Loucy (cell line): ENCODE measurements around the gene FRMD4A.
A peak's percentile ranks its signal among the peaks of the same experiment; 100 is the strongest.

Experiments used
- H2AFZ ChIP-seq: fragments of 200-600 bp; sonication (generic); 2 replicates; pipeline ENCODE4 v1.6.0; 2016; ENCODE audit warnings: antibody characterized with exemption, mild to moderate bottlenecking, low read length, moderate library complexity
- H3F3A ChIP-seq: fragments of 200-600 bp; 2 replicates; pipeline ENCODE4 v1.6.0; 2016; ENCODE audit warnings: antibody characterized with exemption, low read depth, mild to moderate bottlenecking
- H3K27me3 ChIP-seq: fragments of 200-600 bp; sonication (generic); 2 replicates; pipeline ENCODE4 v1.6.1; 2014; ENCODE audit warnings: low read length, mild to moderate bottlenecking; ENCODE audit not compliant: insufficient read depth, poor library complexity, severe bottlenecking
- H3K36me3 ChIP-seq: fragments of 200-600 bp; sonication (generic); 2 replicates; pipeline ENCODE4 v1.6.1; 2016; ENCODE audit warnings: low read length; ENCODE audit not compliant: insufficient read depth
- H3K4me1 ChIP-seq: fragments of 200-600 bp; sonication (generic); 2 replicates; pipeline ENCODE4 v1.5.1; 2014; ENCODE audit warnings: low read length, mild to moderate bottlenecking; ENCODE audit not compliant: insufficient read depth, poor library complexity, severe bottlenecking
- H3K4me2 ChIP-seq: fragments of 200-600 bp; sonication (generic); 2 replicates; pipeline ENCODE4 v1.6.0; 2014; ENCODE audit warnings: antibody characterized with exemption, low read length, low read depth, mild to moderate bottlenecking; ENCODE audit not compliant: poor library complexity, severe bottlenecking
- H3K4me3 ChIP-seq: fragments of 200-600 bp; sonication (generic); 2 replicates; pipeline ENCODE4 v1.5.1; 2014; ENCODE audit warnings: low read length, mild to moderate bottlenecking, mixed read lengths; ENCODE audit not compliant: poor library complexity, severe bottlenecking
- H3K79me2 ChIP-seq: fragments of 200-600 bp; sonication (generic); 2 replicates; pipeline ENCODE4 v1.6.1; 2014; ENCODE audit warnings: low read length; ENCODE audit not compliant: insufficient read depth
- H3K9ac ChIP-seq: fragments of 200-600 bp; sonication (generic); 2 replicates; pipeline ENCODE4 v1.6.0; 2014; ENCODE audit warnings: mild to moderate bottlenecking, low read depth, low read length, moderate library complexity; ENCODE audit not compliant: poor library complexity, severe bottlenecking
- H3K9me2 ChIP-seq: fragments of 200-600 bp; sonication (generic); replicated peaks from 2 replicates; pipeline ENCODE4 v1.6.1; 2016; ENCODE audit warnings: low read depth, low read length, mixed read lengths
- H3K9me3 ChIP-seq: fragments of 200-600 bp; sonication (generic); 2 replicates; pipeline ENCODE4 v1.6.1; 2014; ENCODE audit warnings: mild to moderate bottlenecking, antibody characterized with exemption, low read length, low read depth; ENCODE audit not compliant: insufficient read depth
- H4K20me1 ChIP-seq: fragments of 200-600 bp; sonication (generic); 2 replicates; pipeline ENCODE4 v1.6.0; 2014; ENCODE audit warnings: antibody characterized with exemption, low read length, mild to moderate bottlenecking; ENCODE audit not compliant: insufficient read depth, poor library complexity, severe bottlenecking
- EZH2phosphoT487 ChIP-seq: fragments of 200-600 bp; IDR thresholded peaks from 2 replicates; pipeline ENCODE4 v1.6.1; 2018; ENCODE audit warnings: antibody characterized with exemption, mild to moderate bottlenecking, moderate library complexity, borderline replicate concordance
- TF ChIP-seq, protein P1 (sequence below): fragments of 200-600 bp; sonication (generic); conservative IDR thresholded peaks from 2 replicates; pipeline ENCODE4 v1.5.1; 2014; ENCODE audit warnings: mild to moderate bottlenecking, antibody characterized with exemption, low read length

FRMD4A gene

DNA sequence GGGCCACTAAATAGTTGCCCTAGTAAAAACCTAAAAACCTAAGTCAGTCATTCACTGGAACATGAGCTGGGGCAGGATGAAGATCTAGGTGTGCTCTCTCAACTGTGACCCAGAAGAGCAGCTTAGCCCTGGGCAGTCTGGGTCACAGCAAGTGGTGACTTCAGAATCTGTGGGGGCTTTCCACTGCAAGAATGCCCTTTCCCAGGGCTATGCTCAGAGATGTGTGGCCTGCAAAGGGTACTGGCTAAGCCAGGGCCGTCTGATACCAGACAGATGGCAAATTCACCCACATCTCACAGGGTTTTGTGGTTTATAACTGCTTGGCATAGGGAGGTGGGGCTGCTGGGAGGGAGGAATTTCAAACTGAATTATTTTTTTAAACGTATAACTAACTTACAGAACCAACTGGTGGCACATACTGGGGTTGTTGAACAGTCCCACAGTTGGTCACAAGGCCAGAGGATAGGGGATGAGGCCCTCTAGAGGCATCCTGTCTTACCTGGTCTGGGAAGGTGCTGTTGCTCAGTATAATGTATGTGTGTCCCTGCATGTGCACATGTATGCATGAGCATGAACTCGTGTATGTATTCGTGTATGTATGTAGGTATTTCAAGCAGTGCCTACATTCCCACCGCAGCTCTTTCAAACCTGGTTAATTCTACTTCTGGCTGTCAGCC, 680.7 kb downstream of the FRMD4A start:
- Histone ChIP-seq H3K9me3 (no peaks in the 10 kb centered on the region), H3K79me2 (no peaks in the 10 kb centered on the region), H3K4me1 (peaks cover 29% of the 10 kb centered on the region), H4K20me1 (no peaks in the 10 kb centered on the region), H3K27me3 (no peaks in the 10 kb centered on the region), H3F3A (no peaks in the 10 kb centered on the region), H3K9me2 (no peaks in the 10 kb centered on the region), H3K9ac (peak overlapping the region; percentile 27), H3K36me3 (peaks cover 4% of the 10 kb centered on the region; the same call in 1 of the 2 replicates), H2AFZ (no peak overlapping the region), H3K4me2 (peak overlapping the region; percentile 34), H3K4me3 (no peak overlapping the region)
- TF ChIP-seq, protein P1, sequence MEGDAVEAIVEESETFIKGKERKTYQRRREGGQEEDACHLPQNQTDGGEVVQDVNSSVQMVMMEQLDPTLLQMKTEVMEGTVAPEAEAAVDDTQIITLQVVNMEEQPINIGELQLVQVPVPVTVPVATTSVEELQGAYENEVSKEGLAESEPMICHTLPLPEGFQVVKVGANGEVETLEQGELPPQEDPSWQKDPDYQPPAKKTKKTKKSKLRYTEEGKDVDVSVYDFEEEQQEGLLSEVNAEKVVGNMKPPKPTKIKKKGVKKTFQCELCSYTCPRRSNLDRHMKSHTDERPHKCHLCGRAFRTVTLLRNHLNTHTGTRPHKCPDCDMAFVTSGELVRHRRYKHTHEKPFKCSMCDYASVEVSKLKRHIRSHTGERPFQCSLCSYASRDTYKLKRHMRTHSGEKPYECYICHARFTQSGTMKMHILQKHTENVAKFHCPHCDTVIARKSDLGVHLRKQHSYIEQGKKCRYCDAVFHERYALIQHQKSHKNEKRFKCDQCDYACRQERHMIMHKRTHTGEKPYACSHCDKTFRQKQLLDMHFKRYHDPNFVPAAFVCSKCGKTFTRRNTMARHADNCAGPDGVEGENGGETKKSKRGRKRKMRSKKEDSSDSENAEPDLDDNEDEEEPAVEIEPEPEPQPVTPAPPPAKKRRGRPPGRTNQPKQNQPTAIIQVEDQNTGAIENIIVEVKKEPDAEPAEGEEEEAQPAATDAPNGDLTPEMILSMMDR = peak; percentile 41; the same call in 1 of the 2 replicates
- no peak for TF ChIP-seq EZH2phosphoT487

DNA sequence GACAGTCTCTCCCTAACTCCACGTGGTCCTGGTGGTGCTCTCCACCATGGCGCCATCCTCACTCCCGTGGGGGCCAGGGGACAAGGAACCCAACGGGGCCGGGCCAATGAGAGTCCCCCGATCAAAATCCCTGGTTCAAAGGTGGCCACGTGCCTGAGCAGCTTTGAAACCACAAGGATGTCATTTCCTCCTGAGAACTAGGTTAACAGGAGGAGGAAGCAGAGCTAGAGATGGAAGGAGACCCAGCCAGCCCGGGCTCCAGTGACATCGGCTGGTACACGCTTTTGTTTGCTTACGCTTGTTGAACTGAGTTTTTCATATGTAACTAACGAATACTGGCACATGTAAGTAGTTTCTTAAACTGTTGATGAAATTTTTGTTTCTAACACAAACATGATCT, 682.3 kb downstream of the FRMD4A start:
- TF ChIP-seq, protein P1 = no peak
- no peak for TF ChIP-seq EZH2phosphoT487
- Histone ChIP-seq H4K20me1 (no peaks in the 10 kb centered on the region), H3K9me3 (no peaks in the 10 kb centered on the region), H3K27me3 (no peaks in the 10 kb centered on the region), H3K79me2 (no peaks in the 10 kb centered on the region), H3K4me3 (peak overlapping the region; percentile 12), H3K4me2 (peak overlapping the region; percentile 34), H3K4me1 (peaks cover 29% of the 10 kb centered on the region), H3K36me3 (peaks cover 4% of the 10 kb centered on the region; the same call in 1 of the 2 replicates), H3K9ac (no peak overlapping the region), H3K9me2 (no peaks in the 10 kb centered on the region), H3F3A (no peaks in the 10 kb centered on the region), H2AFZ (no peak overlapping the region)

DNA sequence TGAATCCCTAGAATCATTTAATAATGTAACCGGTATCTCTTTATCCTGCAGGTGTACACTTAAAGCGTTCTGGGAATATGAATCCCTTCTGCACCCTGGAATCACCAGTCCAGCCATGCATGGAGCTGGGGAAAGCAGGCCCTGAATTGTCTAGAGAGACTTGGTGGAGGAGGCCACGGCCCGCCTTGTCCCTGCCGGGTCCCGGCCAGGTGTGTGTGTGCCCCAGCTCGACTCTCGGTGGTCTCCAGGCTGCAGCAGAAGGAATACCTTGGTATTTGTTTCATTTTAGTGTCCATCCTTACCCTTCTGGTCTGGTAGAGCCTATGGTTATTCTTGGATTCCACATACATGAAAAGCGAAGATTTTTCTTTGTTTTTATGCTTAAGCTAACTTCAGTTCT, 685.9 kb downstream of the FRMD4A start:
- Histone ChIP-seq H3K4me3 (no peak overlapping the region), H3K36me3 (peaks cover 4% of the 10 kb centered on the region; the same call in 1 of the 2 replicates), H3K9ac (no peak overlapping the region), H3K4me1 (peaks cover 21% of the 10 kb centered on the region), H3K9me3 (peaks cover 5% of the 10 kb centered on the region; the same call in 1 of the 2 replicates), H3K4me2 (no peak overlapping the region), H3K27me3 (no peaks in the 10 kb centered on the region), H4K20me1 (no peaks in the 10 kb centered on the region), H3K9me2 (no peaks in the 10 kb centered on the region), H3K79me2 (no peaks in the 10 kb centered on the region), H3F3A (no peaks in the 10 kb centered on the region), H2AFZ (no peak overlapping the region)
- TF ChIP-seq, protein P1 = no peak
- no peak for TF ChIP-seq EZH2phosphoT487
